ENCODE measurements around the gene NUDT19. TPM values are rescaled to one million over a fixed set of nuclear protein-coding genes. Genes with fewer than 3 reads are reported as not detected.

The NUDT19 gene
- total RNA-seq, 1 experiment from 2014 or later: 22.1 TPM

DNA sequence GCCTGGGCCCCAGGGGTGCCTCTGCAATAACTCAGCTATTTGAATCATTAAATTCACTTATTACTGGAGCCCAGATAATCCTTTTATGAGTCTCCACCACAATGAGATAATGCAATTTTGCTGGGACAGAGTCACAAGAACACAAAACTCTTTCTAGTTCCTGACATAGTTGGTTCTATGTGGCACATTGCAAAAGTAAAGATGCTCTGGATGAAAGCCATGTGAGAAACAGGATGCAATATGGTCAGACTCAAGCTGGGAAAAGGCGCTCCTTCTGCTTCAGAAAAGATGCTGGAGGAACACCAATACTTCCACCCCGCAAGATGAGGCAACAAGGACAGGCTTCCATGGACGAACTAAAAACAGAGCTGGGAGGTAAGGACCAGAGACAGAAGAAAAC is 22.3 kb upstream of the NUDT19 start:
- ChIA-PET RAD21 (ENCODE audit: low non-redundant PET in 1 of 2, low total read pairs in 2 of 2, uncharacterized antibody in 2 of 2, unreplicated experiment in 2 of 2) (no interaction called here), POLR2A (no interaction called here), CTCF (no interaction called here)
- H3K4me2 ChIP-seq (ENCODE audit: low read length): no peak overlapping the region
- H3K79me2 ChIP-seq (ENCODE audit: insufficient read depth, low read length): peaks cover 94% of the 10 kb centered on the region
- H3K36me3 ChIP-seq (ENCODE audit: control insufficient read depth in 1 of 2, insufficient read depth in 2 of 2, low read length in 2 of 2): peaks cover 0 to 8% of the 10 kb centered on the region in 2 experiments; a peak in 1 of 4 replicates
- H3K4me1 ChIP-seq (ENCODE audit: control insufficient read depth in 1 of 2, insufficient read depth in 2 of 2, low read length in 2 of 2): peaks cover 15 to 18% of the 10 kb centered on the region in 2 experiments
- H2AFZ ChIP-seq (ENCODE audit: low read depth, low read length, poor library complexity, severe bottlenecking): no peak overlapping the region
- H3K27ac ChIP-seq (ENCODE audit: low read depth, low read length): no peak overlapping the region
- no peaks in the 10 kb centered on the region for H3K9me3 ChIP-seq (ENCODE audit: control insufficient read depth in 1 of 2, insufficient read depth in 1 of 2, low read depth in 1 of 2, low read length in 2 of 2)
- ATAC-seq: no peak
- no peaks in the 10 kb centered on the region for H3K27me3 ChIP-seq (ENCODE audit: insufficient read depth, low read length)
- intact Hi-C loops (cut with micrococcal nuclease): no loop called here
- BruUV-seq (replicated peaks): no TSS peak
- no peaks in the 10 kb centered on the region for H4K20me1 ChIP-seq (ENCODE audit: insufficient read depth)
- no peaks in the 10 kb centered on the region for H3K9me2 ChIP-seq (ENCODE audit: insufficient read depth)
- H3K4me3 ChIP-seq (replicated peaks in 1 of 2; ENCODE audit: low read depth in 1 of 2, low read length in 2 of 2): no peak overlapping the region
- no peak for TF ChIP-seq SRF (IDR thresholded peaks at IDR 0.05; ENCODE audit: low read depth)
- TF ChIP-seq CEBPB (IDR thresholded peaks at IDR 0.05; ENCODE audit: low read depth): no peak
- no peak for TF ChIP-seq SIN3A (IDR thresholded peaks at IDR 0.05; ENCODE audit: low read depth)
- no peak for TF ChIP-seq ELF1 (IDR thresholded peaks at IDR 0.05; ENCODE audit: borderline replicate concordance, low read depth)
- TF ChIP-seq RAD21 (IDR thresholded peaks at IDR 0.05; ENCODE audit: low read depth): no peak
- TF ChIP-seq SP1 (IDR thresholded peaks at IDR 0.05; ENCODE audit: low read depth): no peak
- TF ChIP-seq EZH2phosphoT487 (IDR thresholded peaks at IDR 0.05; ENCODE audit: borderline replicate concordance): no peak
- no peak for TF ChIP-seq EZH2 (IDR thresholded peaks at IDR 0.05)
- TF ChIP-seq CBX3 (IDR thresholded peaks at IDR 0.05; ENCODE audit: low read depth): no peak
- TF ChIP-seq YY1 (IDR thresholded peaks at IDR 0.05; ENCODE audit: extremely low read depth, insufficient replicate concordance, low read depth, low read length): no peak
- no peak for TF ChIP-seq EGR1 (IDR thresholded peaks at IDR 0.05; ENCODE audit: low read depth)
- TF ChIP-seq FOSL1 (IDR thresholded peaks at IDR 0.05; ENCODE audit: low read depth): no peak
- no peak for TF ChIP-seq ZFX (IDR thresholded peaks at IDR 0.05)
- TF ChIP-seq JUND (IDR thresholded peaks at IDR 0.05): no peak
- TF ChIP-seq, protein P1, sequence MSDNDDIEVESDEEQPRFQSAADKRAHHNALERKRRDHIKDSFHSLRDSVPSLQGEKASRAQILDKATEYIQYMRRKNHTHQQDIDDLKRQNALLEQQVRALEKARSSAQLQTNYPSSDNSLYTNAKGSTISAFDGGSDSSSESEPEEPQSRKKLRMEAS (IDR thresholded peaks at IDR 0.05): no peak
- TF ChIP-seq TCF7L2 (IDR thresholded peaks at IDR 0.05; ENCODE audit: borderline replicate concordance, extremely low read depth, insufficient read depth, insufficient read length): no peak
- no peak for TF ChIP-seq POLR2AphosphoS5 (IDR thresholded peaks at IDR 0.05; ENCODE audit: low read depth, low read length)
- H3K9ac ChIP-seq (ENCODE audit: low read length): no peak overlapping the region
- DNase-seq (ENCODE audit: low read depth, low spot score): no peak
